ENCODE measurements around the gene TSPO.

Gene TSPO

GRCh38 chr22:43160497-43161126, 9.3 kb downstream of the TSPO start:
- no peak for DNase-seq
- peak overlapping the region; percentile 39 for H3K27ac Mint-ChIP-seq
- no peaks in the 10 kb centered on the region for H3K27me3 Mint-ChIP-seq
- H3K4me3 Mint-ChIP-seq = no peak overlapping the region
- H3K9me3 Mint-ChIP-seq = no peaks in the 10 kb centered on the region
- H3K4me1 Mint-ChIP-seq (ENCODE audit: low read depth) = peaks cover 8% of the 10 kb centered on the region
- peaks cover 37% of the 10 kb centered on the region for H3K36me3 Mint-ChIP-seq (ENCODE audit: low read depth)

- no peaks in the 10 kb centered on the region for H3K9me3 Mint-ChIP-seq
- H3K4me1 Mint-ChIP-seq (ENCODE audit: low read depth) = peaks cover 5% of the 10 kb centered on the region
Observed at GRCh38 chr22:43162412-43163150, 11.2 kb downstream of the TSPO start.

GRCh38 chr22:43163241-43163795, 12.0 kb downstream of the TSPO start:
- Mint-ChIP-seq H3K4me3 (no peak overlapping the region), H3K36me3 (ENCODE audit: low read depth) (peaks cover 59% of the 10 kb centered on the region)

More at GRCh38 chr22:43162412-43163150, 11.2 kb downstream of the TSPO start:
- Mint-ChIP-seq H3K27me3 (no peaks in the 10 kb centered on the region), H3K27ac (no peak overlapping the region), H3K4me3 (no peak overlapping the region), H3K36me3 (ENCODE audit: low read depth) (peaks cover 52% of the 10 kb centered on the region)
- no peak for DNase-seq

GRCh38 chr22:43164636-43165035, 13.3 kb downstream of the TSPO start:
- no peak overlapping the region for H3K27ac Mint-ChIP-seq
- no peaks in the 10 kb centered on the region for H3K27me3 Mint-ChIP-seq
- H3K4me3 Mint-ChIP-seq = no peak overlapping the region
- peaks cover 2% of the 10 kb centered on the region for H3K4me1 Mint-ChIP-seq (ENCODE audit: low read depth)
- DNase-seq = no peak
- H3K9me3 Mint-ChIP-seq = no peaks in the 10 kb centered on the region
- H3K36me3 Mint-ChIP-seq (ENCODE audit: low read depth) = peaks cover 60% of the 10 kb centered on the region

More at GRCh38 chr22:43163241-43163795, 12.0 kb downstream of the TSPO start:
- Mint-ChIP-seq H3K4me1 (ENCODE audit: low read depth) (peaks cover 5% of the 10 kb centered on the region), H3K27ac (no peak overlapping the region), H3K27me3 (no peaks in the 10 kb centered on the region), H3K9me3 (no peaks in the 10 kb centered on the region)
- DNase-seq = no peak

- Mint-ChIP-seq H3K27ac (peak overlapping the region; percentile 11), H3K27me3 (no peaks in the 10 kb centered on the region), H3K36me3 (ENCODE audit: low read depth) (peaks cover 67% of the 10 kb centered on the region), H3K4me3 (no peak overlapping the region), H3K9me3 (no peaks in the 10 kb centered on the region), H3K4me1 (ENCODE audit: low read depth) (peaks cover 2% of the 10 kb centered on the region)
- no peak for DNase-seq
Observed at GRCh38 chr22:43166132-43166930, 15.0 kb downstream of the TSPO start.

- DNase-seq = no peak
- Mint-ChIP-seq H3K4me3 (no peak overlapping the region), H3K27me3 (no peaks in the 10 kb centered on the region), H3K36me3 (ENCODE audit: low read depth) (peaks cover 70% of the 10 kb centered on the region), H3K9me3 (no peaks in the 10 kb centered on the region), H3K27ac (no peak overlapping the region), H3K4me1 (ENCODE audit: low read depth) (peaks cover 2% of the 10 kb centered on the region)
Observed at GRCh38 chr22:43167001-43167589, 15.7 kb downstream of the TSPO start.

- no peak for DNase-seq
- H3K27ac Mint-ChIP-seq = peak overlapping the region; percentile 37
- H3K36me3 Mint-ChIP-seq (ENCODE audit: low read depth) = peaks cover 81% of the 10 kb centered on the region
- H3K4me1 Mint-ChIP-seq (ENCODE audit: low read depth) = peaks cover 2% of the 10 kb centered on the region
- H3K27me3 Mint-ChIP-seq = no peaks in the 10 kb centered on the region
- no peak overlapping the region for H3K4me3 Mint-ChIP-seq
- H3K9me3 Mint-ChIP-seq = no peaks in the 10 kb centered on the region
Observed at GRCh38 chr22:43168471-43169309, 17.3 kb downstream of the TSPO start.

GRCh38 chr22:43169310-43170130, 18.2 kb downstream of the TSPO start:
- H3K4me3 Mint-ChIP-seq = no peak overlapping the region
- H3K36me3 Mint-ChIP-seq (ENCODE audit: low read depth) = peaks cover 82% of the 10 kb centered on the region
- H3K27me3 Mint-ChIP-seq = no peaks in the 10 kb centered on the region
- H3K27ac Mint-ChIP-seq = no peak overlapping the region
- H3K9me3 Mint-ChIP-seq = no peaks in the 10 kb centered on the region
- no peak for DNase-seq
- no peaks in the 10 kb centered on the region for H3K4me1 Mint-ChIP-seq (ENCODE audit: low read depth)

GRCh38 chr22:43170131-43170480, 18.7 kb downstream of the TSPO start:
- Mint-ChIP-seq H3K9me3 (no peaks in the 10 kb centered on the region), H3K4me1 (ENCODE audit: low read depth) (no peaks in the 10 kb centered on the region), H3K27ac (no peak overlapping the region), H3K27me3 (no peaks in the 10 kb centered on the region), H3K36me3 (ENCODE audit: low read depth) (peaks cover 86% of the 10 kb centered on the region), H3K4me3 (no peak overlapping the region)
- no peak for DNase-seq

GRCh38 chr22:43171019-43171491, 19.7 kb downstream of the TSPO start:
- H3K9me3 Mint-ChIP-seq = no peaks in the 10 kb centered on the region
- H3K27ac Mint-ChIP-seq = no peak overlapping the region
- H3K4me1 Mint-ChIP-seq (ENCODE audit: low read depth) = no peaks in the 10 kb centered on the region
- DNase-seq = no peak
- no peaks in the 10 kb centered on the region for H3K27me3 Mint-ChIP-seq
- no peak overlapping the region for H3K4me3 Mint-ChIP-seq
- peaks cover 93% of the 10 kb centered on the region for H3K36me3 Mint-ChIP-seq (ENCODE audit: low read depth)

- no peak overlapping the region for H3K27ac Mint-ChIP-seq
- peaks cover 92% of the 10 kb centered on the region for H3K36me3 Mint-ChIP-seq (ENCODE audit: low read depth)
- DNase-seq = no peak
- H3K27me3 Mint-ChIP-seq = no peaks in the 10 kb centered on the region
- H3K4me1 Mint-ChIP-seq (ENCODE audit: low read depth) = no peaks in the 10 kb centered on the region
- H3K4me3 Mint-ChIP-seq = no peak overlapping the region
- H3K9me3 Mint-ChIP-seq = no peaks in the 10 kb centered on the region
Observed at GRCh38 chr22:43171607-43172006, 20.2 kb downstream of the TSPO start.

- Mint-ChIP-seq H3K4me1 (ENCODE audit: low read depth) (no peaks in the 10 kb centered on the region), H3K9me3 (no peaks in the 10 kb centered on the region), H3K4me3 (no peak overlapping the region), H3K27me3 (no peaks in the 10 kb centered on the region), H3K27ac (no peak overlapping the region), H3K36me3 (ENCODE audit: low read depth) (peaks cover 91% of the 10 kb centered on the region)
- DNase-seq = no peak
Observed at GRCh38 chr22:43172191-43172590, 20.8 kb downstream of the TSPO start.

GRCh38 chr22:43173566-43173965, 22.2 kb downstream of the TSPO start:
- Mint-ChIP-seq H3K9me3 (peaks cover under 1% of the 10 kb centered on the region), H3K36me3 (ENCODE audit: low read depth) (peaks cover 94% of the 10 kb centered on the region), H3K27ac (no peak overlapping the region), H3K27me3 (no peaks in the 10 kb centered on the region), H3K4me1 (ENCODE audit: low read depth) (peaks cover under 1% of the 10 kb centered on the region), H3K4me3 (no peak overlapping the region)
- no peak for DNase-seq

All from activated T-cell treated with anti-CD3 and anti-CD28 coated beads, Interleukin-2, amount 50 U/mL, for 24 hours (primary cell).